ENCODE measurements around the gene SLC6A17. TPM values are rescaled to one million over a fixed set of nuclear protein-coding genes. Genes with fewer than 3 reads are reported as not detected.

SLC6A17 gene
- total RNA-seq, 1 experiment from 2014 or later = 0.24 TPM

- Mint-ChIP-seq H3K36me3 (0 out of 2 replicates have a peak, but pooled peaks cover 3% of the 10 kb centered on the region), H3K27me3 (ENCODE audit: low read depth) (peaks cover 13% of the 10 kb centered on the region), H3K9me3 (peaks cover 4% of the 10 kb centered on the region), H3K4me1 (peaks cover 1% of the 10 kb centered on the region; the same call in 1 of the 2 replicates), H3K27ac (no peak overlapping the region), H3K4me3 (no peak overlapping the region)
- ChIA-PET CTCF (no interaction called here), POLR2A (no interaction called here)
- TF ChIP-seq E2F1 (CRISPR knock-in tag; IDR thresholded peaks at IDR 0.05) (no peak), KAT7 (CRISPR knock-in tag; IDR thresholded peaks at IDR 0.05; ENCODE audit: borderline replicate concordance) (no peak), NR1H2 (CRISPR knock-in tag; IDR thresholded peaks at IDR 0.05) (no peak), NFATC4 (CRISPR knock-in tag; IDR thresholded peaks at IDR 0.05) (no peak), JAZF1 (CRISPR knock-in tag; IDR thresholded peaks at IDR 0.05) (no peak), ATF6 (CRISPR knock-in tag; IDR thresholded peaks at IDR 0.05) (no peak), ZNF281 (CRISPR knock-in tag; IDR thresholded peaks at IDR 0.05) (no peak), HMGA2 (CRISPR knock-in tag; IDR thresholded peaks at IDR 0.05) (no peak), AR (CRISPR knock-in tag; IDR thresholded peaks at IDR 0.05) (no peak), STAT6 (CRISPR knock-in tag; conservative IDR thresholded peaks at IDR 0.05; ENCODE audit: low read depth) (no peak), PRRX2 (CRISPR knock-in tag; IDR thresholded peaks at IDR 0.05) (no peak), ZBTB43 (CRISPR knock-in tag; IDR thresholded peaks at IDR 0.05) (no peak), CTCF (IDR thresholded peaks at IDR 0.05) (no peak), ZSCAN18 (CRISPR knock-in tag; IDR thresholded peaks at IDR 0.05) (no peak), ZNF138 (CRISPR knock-in tag; conservative IDR thresholded peaks at IDR 0.05) (no peak), ZBTB21 (CRISPR knock-in tag; IDR thresholded peaks at IDR 0.05; ENCODE audit: borderline replicate concordance) (no peak), FOXK1 (CRISPR knock-in tag; IDR thresholded peaks at IDR 0.05) (no peak), ZNF232 (CRISPR knock-in tag; IDR thresholded peaks at IDR 0.05) (no peak), NR2C2 (CRISPR knock-in tag; IDR thresholded peaks at IDR 0.05) (no peak)
- DNase-seq (ENCODE audit: low spot score) (no peak), ATAC-seq (no peak)
Observed at GRCh38 chr1:110250008-110250407, 99.7 kb downstream of the SLC6A17 start.
